ENCODE measurements around the gene CCDC85A.

CCDC85A gene

DNA sequence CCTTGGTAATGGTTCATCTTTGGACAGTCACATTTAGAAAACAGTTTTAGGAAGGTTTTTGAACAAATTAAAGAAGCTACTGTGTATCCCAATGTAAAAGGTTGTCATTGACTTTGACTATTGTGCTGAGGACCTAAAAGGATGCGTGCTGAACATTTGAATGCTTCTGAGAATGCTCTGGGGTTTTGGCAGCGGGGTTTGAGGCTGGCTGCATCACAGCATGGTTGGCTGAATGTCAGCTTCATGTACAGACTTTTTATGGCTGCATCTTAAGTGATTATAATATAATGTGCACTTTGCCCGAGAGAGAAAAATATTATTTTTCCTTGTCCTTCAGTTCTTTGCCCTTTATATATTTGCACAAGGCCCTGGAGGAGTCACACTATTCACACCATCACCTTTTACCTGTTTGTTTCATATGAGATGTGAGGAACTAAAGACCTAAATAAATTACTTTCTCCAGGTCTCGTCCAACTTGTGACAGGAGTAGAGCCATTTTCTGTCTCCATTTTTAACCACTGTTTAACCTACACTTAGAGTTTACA lies 125.9 kb downstream of the CCDC85A start:
- DNase-seq (ENCODE audit: low read depth), result no peak
- TF ChIP-seq, protein P1, sequence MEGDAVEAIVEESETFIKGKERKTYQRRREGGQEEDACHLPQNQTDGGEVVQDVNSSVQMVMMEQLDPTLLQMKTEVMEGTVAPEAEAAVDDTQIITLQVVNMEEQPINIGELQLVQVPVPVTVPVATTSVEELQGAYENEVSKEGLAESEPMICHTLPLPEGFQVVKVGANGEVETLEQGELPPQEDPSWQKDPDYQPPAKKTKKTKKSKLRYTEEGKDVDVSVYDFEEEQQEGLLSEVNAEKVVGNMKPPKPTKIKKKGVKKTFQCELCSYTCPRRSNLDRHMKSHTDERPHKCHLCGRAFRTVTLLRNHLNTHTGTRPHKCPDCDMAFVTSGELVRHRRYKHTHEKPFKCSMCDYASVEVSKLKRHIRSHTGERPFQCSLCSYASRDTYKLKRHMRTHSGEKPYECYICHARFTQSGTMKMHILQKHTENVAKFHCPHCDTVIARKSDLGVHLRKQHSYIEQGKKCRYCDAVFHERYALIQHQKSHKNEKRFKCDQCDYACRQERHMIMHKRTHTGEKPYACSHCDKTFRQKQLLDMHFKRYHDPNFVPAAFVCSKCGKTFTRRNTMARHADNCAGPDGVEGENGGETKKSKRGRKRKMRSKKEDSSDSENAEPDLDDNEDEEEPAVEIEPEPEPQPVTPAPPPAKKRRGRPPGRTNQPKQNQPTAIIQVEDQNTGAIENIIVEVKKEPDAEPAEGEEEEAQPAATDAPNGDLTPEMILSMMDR (IDR thresholded peaks at IDR 0.05; ENCODE audit: low read depth, low read length, missing control alignments), result no peak
- H3K4me3 ChIP-seq (ENCODE audit: low read depth, low read length), result no peak overlapping the region

DNA sequence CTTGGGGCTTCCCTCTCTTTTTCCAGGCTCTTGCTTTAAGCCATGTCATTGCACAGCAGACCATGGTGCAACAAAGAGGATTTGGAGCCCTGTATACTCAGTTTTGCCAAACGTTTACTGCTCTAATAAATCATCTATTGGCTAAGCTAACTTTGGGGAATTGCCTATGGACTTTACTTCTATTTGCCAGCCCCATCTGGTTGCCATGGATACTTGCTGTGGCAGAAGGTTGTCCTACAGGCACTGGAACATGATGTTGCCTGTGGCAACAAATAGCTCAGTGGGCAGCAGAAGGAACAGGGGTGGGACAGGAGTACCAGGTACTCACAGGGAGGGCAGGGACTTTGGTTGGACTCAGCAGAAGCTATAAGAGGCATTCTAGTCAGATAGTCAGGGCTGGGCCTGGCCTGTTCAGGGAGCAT lies 129.7 kb downstream of the CCDC85A start:
- TF ChIP-seq, protein P1 (IDR thresholded peaks at IDR 0.05; ENCODE audit: low read depth, low read length, missing control alignments), result no peak
- no peak overlapping the region for H3K4me3 ChIP-seq (ENCODE audit: low read depth, low read length)

GRCh38 chr2:56314371-56314770 lies 130.6 kb downstream of the CCDC85A start:
- TF ChIP-seq, protein P1 (IDR thresholded peaks at IDR 0.05; ENCODE audit: low read depth, low read length, missing control alignments), result no peak

More for the DNA sequence above, 129.7 kb downstream of the CCDC85A start:
- no peak for DNase-seq (ENCODE audit: low read depth)

GRCh38 chr2:56314796-56315195 lies 131.0 kb downstream of the CCDC85A start:
- TF ChIP-seq, protein P1 (IDR thresholded peaks at IDR 0.05; ENCODE audit: low read depth, low read length, missing control alignments), result no peak
- no peak overlapping the region for H3K4me3 ChIP-seq (ENCODE audit: low read depth, low read length)
- no peak for DNase-seq (ENCODE audit: low read depth)

More at GRCh38 chr2:56314371-56314770, 130.6 kb downstream of the CCDC85A start:
- no peak overlapping the region for H3K4me3 ChIP-seq (ENCODE audit: low read depth, low read length)
- no peak for DNase-seq (ENCODE audit: low read depth)

DNA sequence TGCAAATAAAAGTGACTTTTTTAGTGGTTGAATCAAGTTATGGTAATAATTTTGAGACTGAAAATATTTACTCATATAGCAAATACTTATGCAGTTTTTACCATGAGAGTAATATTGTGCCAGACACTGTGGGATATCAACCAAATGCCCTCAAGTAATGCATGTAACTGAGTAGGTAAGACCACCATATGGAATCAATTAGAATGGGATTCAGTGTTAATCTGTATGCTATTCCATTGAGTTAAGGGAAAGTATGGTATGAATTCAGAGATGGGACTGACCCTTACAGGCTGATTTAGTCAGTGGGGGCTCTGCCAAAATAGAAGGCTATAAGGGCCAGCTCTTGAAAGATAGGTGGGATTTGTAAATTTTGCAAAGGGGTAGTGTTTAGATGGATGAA lies 131.6 kb downstream of the CCDC85A start:
- H3K4me3 ChIP-seq (ENCODE audit: low read depth, low read length), result no peak overlapping the region
- TF ChIP-seq, protein P1 (IDR thresholded peaks at IDR 0.05; ENCODE audit: low read depth, low read length, missing control alignments), result no peak
- DNase-seq (ENCODE audit: low read depth), result no peak

- DNase-seq (ENCODE audit: low read depth), result no peak
- TF ChIP-seq, protein P1 (IDR thresholded peaks at IDR 0.05; ENCODE audit: low read depth, low read length, missing control alignments), result no peak
- no peak overlapping the region for H3K4me3 ChIP-seq (ENCODE audit: low read depth, low read length)
Measured at GRCh38 chr2:56316011-56316410, 132.2 kb downstream of the CCDC85A start.

DNA sequence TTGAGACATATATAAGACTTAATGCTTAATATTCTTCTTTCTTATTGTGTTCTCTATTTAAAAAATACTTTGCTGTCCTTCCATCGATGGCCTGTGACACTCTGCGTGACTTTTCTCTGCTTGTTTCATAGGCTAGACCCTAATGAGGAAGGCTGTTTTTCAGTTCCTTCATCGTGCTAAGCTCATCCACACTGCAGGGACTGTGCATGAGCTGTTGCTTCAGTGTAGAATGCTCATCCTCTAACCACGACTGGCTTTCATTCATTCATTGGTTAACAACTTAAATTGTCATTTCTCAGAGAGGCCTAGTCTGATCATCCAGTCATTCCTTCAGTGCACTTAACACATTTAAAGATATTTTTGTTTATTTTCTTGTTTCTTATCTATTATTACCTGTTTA lies 134.4 kb downstream of the CCDC85A start:
- H3K4me3 ChIP-seq (ENCODE audit: low read depth, low read length), result no peak overlapping the region
- DNase-seq (ENCODE audit: low read depth), result no peak
- TF ChIP-seq, protein P1 (IDR thresholded peaks at IDR 0.05; ENCODE audit: low read depth, low read length, missing control alignments), result no peak
